H1 (cell line): ENCODE measurements around the gene MTIF2. TPM values are rescaled to one million over a fixed set of nuclear protein-coding genes. Genes with fewer than 3 reads are reported as not detected.

Experiments
- CTCF ChIA-PET: fragments of 300-600 bp; sonication (Branson Sonifier 250); formaldehyde crosslinking; loops from one replicate; lab custom pipeline; 2021; ENCODE audit not compliant: partially characterized antibody; lab: Charles Lee
- POLR2A ChIA-PET: fragments of 300-600 bp; sonication (Branson Sonifier 250); formaldehyde crosslinking; loops from one replicate; lab custom pipeline; 2021; ENCODE audit warnings: inconsistent platforms; ENCODE audit not compliant: partially characterized antibody; lab: Charles Lee
- DNase-seq, 2 experiments: peaks; one replicate each; pipeline versions ENCODE4 v3.0.0 to v3.0.0-alpha.2; 2010 to 2022; ENCODE audit warnings: low spot score in 2 of 2, low read depth in 1 of 2, mixed read lengths in 1 of 2
- FAIRE-seq: peaks from 2 replicates; lab custom pipeline; 2011; peaks lifted over from hg19 to GRCh38; lab: Jason Lieb, UNC
- H2AFZ ChIP-seq: 2 replicates; pipeline ENCODE4 v1.8.1; 2012; ENCODE audit warnings: low read length, inconsistent platforms
- H2AK5ac ChIP-seq: 2 replicates; pipeline ENCODE4 v1.6.1; 2013; ENCODE audit warnings: low read depth, low read length
- H2BK120ac ChIP-seq: replicated peaks from 2 replicates; pipeline ENCODE3; 2013; ENCODE audit warnings: low read depth, low read length, inconsistent platforms
- H2BK12ac ChIP-seq: 2 replicates; pipeline ENCODE4 v1.6.1; 2013; ENCODE audit warnings: low read depth, low read length
- H2BK15ac ChIP-seq: 2 replicates; pipeline ENCODE4 v1.6.1; 2013; ENCODE audit warnings: low read length
- H2BK20ac ChIP-seq: 2 replicates; pipeline ENCODE4 v1.6.1; 2013; ENCODE audit warnings: low read length
- H2BK5ac ChIP-seq: 2 replicates; pipeline ENCODE4 v1.6.1; 2013; ENCODE audit warnings: low read depth, low read length
- H3K14ac ChIP-seq: 2 replicates; pipeline ENCODE4 v1.6.1; 2013; ENCODE audit warnings: inconsistent platforms; ENCODE audit not compliant: insufficient read length
- H3K18ac ChIP-seq: 2 replicates; pipeline ENCODE4 v1.6.1; 2013; ENCODE audit warnings: low read length; ENCODE audit errors: extremely low read depth
- H3K23ac ChIP-seq: 2 replicates; pipeline ENCODE4 v1.6.1; 2013; ENCODE audit warnings: inconsistent platforms; ENCODE audit not compliant: insufficient read length
- H3K23me2 ChIP-seq: 2 replicates; pipeline ENCODE4 v1.6.1; 2013; ENCODE audit warnings: low read depth, low read length
- H3K27ac ChIP-seq: 2 replicates; pipeline ENCODE4 v1.6.1; 2011; ENCODE audit warnings: low read depth, low read length, inconsistent platforms
- H3K27me3 ChIP-seq, 4 experiments: replicated peaks in 1 of 4; 1 replicate in 1 of 4; 2 replicates in 3 of 4; pipeline versions ENCODE4 v1.6.1 to v1.8.1; 2011 to 2013; ENCODE audit warnings: low read length in 3 of 4, mild to moderate bottlenecking in 3 of 4, inconsistent platforms in 2 of 4, mixed read lengths in 2 of 4, moderate library complexity in 1 of 4; ENCODE audit not compliant: control insufficient read depth in 3 of 4, insufficient read depth in 3 of 4; ENCODE audit errors: extremely low read depth in 1 of 4
- H3K36me3 ChIP-seq, 4 experiments: 2 replicates each; pipeline versions ENCODE4 v1.6.1 to v1.8.1; 2011 to 2013; ENCODE audit warnings: mild to moderate bottlenecking in 4 of 4, low read length in 3 of 4, moderate library complexity in 2 of 4, control low read depth in 1 of 4, inconsistent platforms in 1 of 4; ENCODE audit not compliant: insufficient read depth in 4 of 4, control insufficient read depth in 2 of 4
- H3K4ac ChIP-seq: replicated peaks from 2 replicates; pipeline ENCODE3; 2013; ENCODE audit warnings: low read length, low read depth, mixed read lengths, inconsistent platforms; ENCODE audit not compliant: insufficient read length
- H3K4me1 ChIP-seq, 4 experiments: replicated peaks in 1 of 4; 1 replicate in 1 of 4; 2 replicates in 3 of 4; pipeline versions ENCODE4 v1.6.1 to v1.8.1; 2011 to 2013; ENCODE audit warnings: low read length in 3 of 4, inconsistent platforms in 2 of 4, mixed read lengths in 1 of 4; ENCODE audit not compliant: insufficient read depth in 4 of 4, control insufficient read depth in 3 of 4
- H3K4me2 ChIP-seq, 2 experiments: 2 replicates each; pipeline versions ENCODE4 v1.6.1 to v1.8.1; 2011 to 2013; ENCODE audit warnings: low read depth in 2 of 2, low read length in 2 of 2, control low read depth in 1 of 2, inconsistent platforms in 1 of 2, mild to moderate bottlenecking in 1 of 2; ENCODE audit not compliant: insufficient read depth in 1 of 2
- H3K4me3 ChIP-seq, 4 experiments: fragments of 200-600, 300-600 bp in 1 of 4; sonication (generic), shearing (Covaris generic), sonication (Bioruptor Twin) in 1 of 4; 2 replicates each; pipeline versions ENCODE4 v1.5.1 to v1.8.1; 2011 to 2016; ENCODE audit warnings: low read length in 4 of 4, low read depth in 3 of 4, control low read depth in 2 of 4, inconsistent platforms in 2 of 4, mild to moderate bottlenecking in 2 of 4, mixed read lengths in 1 of 4, moderate library complexity in 1 of 4; ENCODE audit not compliant: insufficient read depth in 2 of 4; ENCODE audit errors: extremely low read depth in 1 of 4
- H3K56ac ChIP-seq: replicated peaks from 2 replicates; pipeline ENCODE3; 2013; ENCODE audit warnings: low read depth, mild to moderate bottlenecking, mixed read lengths, low read length, inconsistent platforms; ENCODE audit not compliant: insufficient read length
- H3K79me1 ChIP-seq: 2 replicates; pipeline ENCODE4 v1.6.1; 2013; ENCODE audit warnings: low read depth, low read length, control low read depth
- H3K79me2 ChIP-seq, 2 experiments: 2 replicates each; pipeline versions ENCODE4 v1.6.1 to v1.8.1; 2012 to 2013; ENCODE audit warnings: low read length in 2 of 2, mild to moderate bottlenecking in 2 of 2, inconsistent platforms in 1 of 2; ENCODE audit not compliant: insufficient read depth in 2 of 2, control insufficient read depth in 1 of 2
- H3K9ac ChIP-seq, 4 experiments: replicated peaks in 1 of 4; 1 replicate in 1 of 4; 2 replicates in 3 of 4; pipeline versions ENCODE4 v1.6.1 to v1.8.1; 2011 to 2013; ENCODE audit warnings: low read depth in 3 of 4, low read length in 3 of 4, control low read depth in 2 of 4, mild to moderate bottlenecking in 2 of 4, moderate library complexity in 2 of 4, inconsistent platforms in 1 of 4; ENCODE audit errors: extremely low read depth in 1 of 4
- H3K9me3 ChIP-seq, 2 experiments: 2 replicates each; pipeline versions ENCODE4 v1.6.1 to v1.8.1; 2012 to 2013; ENCODE audit warnings: mild to moderate bottlenecking in 2 of 2, moderate library complexity in 2 of 2, control low read depth in 1 of 2, inconsistent platforms in 1 of 2, low read depth in 1 of 2, low read length in 1 of 2, mixed read lengths in 1 of 2; ENCODE audit not compliant: insufficient read depth in 2 of 2
- H4K20me1 ChIP-seq, 2 experiments: replicated peaks in 1 of 2; 2 replicates each; pipeline versions ENCODE3 to v1.8.1; 2011 to 2013; ENCODE audit warnings: inconsistent platforms in 2 of 2, low read length in 2 of 2, mild to moderate bottlenecking in 1 of 2; ENCODE audit not compliant: insufficient read depth in 2 of 2, control insufficient read depth in 1 of 2
- H4K5ac ChIP-seq: 2 replicates; pipeline ENCODE4 v1.6.1; 2013; ENCODE audit warnings: low read length, low read depth, mixed read lengths, inconsistent platforms; ENCODE audit not compliant: insufficient read length
- H4K8ac ChIP-seq: 2 replicates; pipeline ENCODE4 v1.8.0; 2013; ENCODE audit warnings: mild to moderate bottlenecking, moderate library complexity, low read length, inconsistent platforms; ENCODE audit not compliant: insufficient read depth; ENCODE audit errors: extremely low read depth
- H4K91ac ChIP-seq: replicated peaks from 2 replicates; pipeline ENCODE3; 2013; ENCODE audit warnings: low read length, mixed read lengths, inconsistent platforms; ENCODE audit not compliant: insufficient read length
- JUN ChIP-seq: IDR thresholded peaks from 2 replicates; pipeline ENCODE4 v1.6.1; 2011; ENCODE audit warnings: low read depth, mild to moderate bottlenecking, improper control_type of control experiment, low read length
- KDM4A ChIP-seq: IDR thresholded peaks from one replicate; pipeline ENCODE4 v1.7.1; 2012; ENCODE audit warnings: low read depth, mild to moderate bottlenecking, moderate library complexity, low read length, inconsistent platforms; ENCODE audit not compliant: severe bottlenecking
- PHF8 ChIP-seq: fragments of 200-600 bp; sonication (generic); conservative IDR thresholded peaks from 2 replicates; pipeline ENCODE4 v1.7.1; 2012; ENCODE audit warnings: low read depth, mild to moderate bottlenecking, inconsistent platforms, low read length, moderate library complexity
- RNF2 ChIP-seq: fragments of 200-900, 300-1000 bp; sonication (generic); IDR thresholded peaks from 2 replicates; pipeline ENCODE4 v1.7.1; 2016; ENCODE audit warnings: borderline replicate concordance, low read depth, mild to moderate bottlenecking, antibody characterized with exemption, low read length; ENCODE audit not compliant: poor library complexity, severe bottlenecking; ENCODE audit errors: missing control alignments
- SP1 ChIP-seq: IDR thresholded peaks from 2 replicates; pipeline ENCODE4 v1.6.1; 2011; ENCODE audit warnings: low read depth, low read length
- TAF1 ChIP-seq: IDR thresholded peaks from 2 replicates; pipeline ENCODE4 v1.6.1; 2011; ENCODE audit warnings: mild to moderate bottlenecking, low read depth, low read length
- WGBS, 2 experiments: shearing (Covaris generic) in 1 of 2; methylation state at CpG; one replicate each; pipeline versions ENCODE4 v1.1.6 to v1.1.7; 2013 to 2015; ENCODE audit warnings: low lambda C conversion rate in 2 of 2, mixed read lengths in 2 of 2, inconsistent platforms in 1 of 2, low coverage in 1 of 2, missing lambda C conversion rate in 1 of 2; ENCODE audit not compliant: insufficient replicate concordance in 2 of 2, insufficient coverage in 1 of 2, insufficient read length in 1 of 2; ENCODE audit errors: extremely low coverage in 1 of 2, missing lambda C conversion rate in 1 of 2; 5-methylcytosine and 5-hydroxymethylcytosine counted together
- polyA plus RNA-seq, 7 experiments: library from polyadenylated mRNA; depleted of rRNA in 3 of 7; stranded (reverse) in 5 of 7; unstranded in 2 of 7; fragments of >200 nt in 5 of 7; fragments of 200-250 nt in 2 of 7; gene quantifications; 1 replicate in 5 of 7; 2 replicates in 1 of 7; 4 replicates in 1 of 7; pipeline versions ENCODE4 v1.2.1 to v1.2.3, GENCODE V29; 2011 to 2013; ENCODE audit warnings: missing spikeins in 2 of 7, mixed read lengths in 2 of 7
- total RNA-seq: library from RNA; stranded (reverse); fragmentation: NEBNext Ultra II Directional; extraction: Animal tissue kit (Norgen Biotek cat#: 25700); gene quantifications from 2 replicates; pipeline ENCODE4 v1.2.1, GENCODE V29; 2021
- TF ChIP-seq, protein P1 (sequence below): IDR thresholded peaks from 2 replicates; pipeline ENCODE4 v1.6.1; 2012; ENCODE audit warnings: inconsistent platforms

MTIF2 gene
- total and polyA plus RNA-seq, 2 of the 8 experiments (the other 6 are each of a cell fraction or from before 2014, with no cell fraction given): 11.0 to 36.0 TPM

DNA sequence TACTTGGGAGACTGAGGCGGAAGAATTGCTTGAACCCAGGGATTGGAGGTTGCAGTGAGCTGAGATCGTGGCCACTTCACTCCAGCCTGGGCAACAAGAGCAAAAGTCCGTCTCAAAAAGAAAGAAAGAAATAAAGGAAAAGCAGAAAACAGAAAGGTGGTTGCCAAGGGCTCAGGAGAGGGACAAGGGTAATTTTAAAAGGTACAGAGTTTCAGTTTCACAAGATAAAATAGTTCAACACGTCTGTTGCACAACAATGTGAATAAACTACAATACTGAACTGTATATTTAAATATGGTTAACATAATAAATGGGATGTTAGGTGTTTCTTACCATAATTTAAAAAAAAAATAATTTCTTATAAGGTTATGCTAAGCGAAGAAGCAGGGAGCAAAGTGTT is 23.6 kb downstream of the MTIF2 start:
- H3K14ac ChIP-seq: no peak overlapping the region
- H3K18ac ChIP-seq: no peak overlapping the region
- no peak overlapping the region for H2BK12ac ChIP-seq
- no peak overlapping the region for H3K4me3 ChIP-seq
- H3K27me3 ChIP-seq: no peaks in the 10 kb centered on the region
- H4K20me1 ChIP-seq: peaks cover 0 to 2% of the 10 kb centered on the region in 2 experiments
- no peaks in the 10 kb centered on the region for H3K79me1 ChIP-seq
- 94% methylated on average over 5 of the region's 5 CpGs; no CpG with 5 or more reads in 1 of the 2 experiments for WGBS, 2 experiments
- POLR2A ChIA-PET: interaction anchor here (2.7 kb wide), 1 partner anchor 13 kb away, joined by 10 read pairs; the partner anchor contains the start of genes CLHC1 and RPS27A
- FAIRE-seq (no peak), DNase-seq (no peak)
- no peak overlapping the region for H3K9ac ChIP-seq
- no peak overlapping the region for H4K8ac ChIP-seq
- H2AK5ac ChIP-seq: no peak overlapping the region
- no peak overlapping the region for H3K4ac ChIP-seq
- no peaks in the 10 kb centered on the region for H3K23me2 ChIP-seq
- CTCF ChIA-PET: no interaction called here
- H3K79me2 ChIP-seq: no peaks in the 10 kb centered on the region
- H3K4me1 ChIP-seq: no peaks in the 10 kb centered on the region
- H3K56ac ChIP-seq: no peak overlapping the region
- no peak overlapping the region for H3K23ac ChIP-seq
- no peak overlapping the region for H3K4me2 ChIP-seq
- H4K91ac ChIP-seq: no peak overlapping the region
- H2BK15ac ChIP-seq: no peak overlapping the region
- no peak overlapping the region for H2BK120ac ChIP-seq
- H3K36me3 ChIP-seq: peaks cover 0 to 45% (median 10%) of the 10 kb centered on the region in 4 experiments; a peak in 5 of 8 replicates
- no peak overlapping the region for H2BK5ac ChIP-seq
- no peak overlapping the region for H2AFZ ChIP-seq
- no peak overlapping the region for H4K5ac ChIP-seq
- H2BK20ac ChIP-seq: no peak overlapping the region
- H3K9me3 ChIP-seq: no peaks in the 10 kb centered on the region
- H3K27ac ChIP-seq: no peak overlapping the region
- no peak for TF ChIP-seq KDM4A
- no peak for TF ChIP-seq SP1
- no peak for TF ChIP-seq PHF8
- TF ChIP-seq RNF2: no peak
- no peak for TF ChIP-seq TAF1
- TF ChIP-seq JUN: no peak
- TF ChIP-seq, protein P1, sequence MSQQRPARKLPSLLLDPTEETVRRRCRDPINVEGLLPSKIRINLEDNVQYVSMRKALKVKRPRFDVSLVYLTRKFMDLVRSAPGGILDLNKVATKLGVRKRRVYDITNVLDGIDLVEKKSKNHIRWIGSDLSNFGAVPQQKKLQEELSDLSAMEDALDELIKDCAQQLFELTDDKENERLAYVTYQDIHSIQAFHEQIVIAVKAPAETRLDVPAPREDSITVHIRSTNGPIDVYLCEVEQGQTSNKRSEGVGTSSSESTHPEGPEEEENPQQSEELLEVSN: no peak
